Stimulated activated CD4-positive, alpha-beta T cell treated with anti-CD3 and anti-CD28 coated beads, Interleukin-12 subunit alpha, Interleukin-12 subunit beta, amount 100 ng/mL, for 48 hours (primary cell): ENCODE results near the gene C1D.
"Not testable (repeated sequence)": the region's sequence is repeated elsewhere in the genome, so short reads cannot be mapped to it uniquely, and the experiment has no call there.

ENCODE experiments used
- DNase-seq, 3 donors: peaks; one replicate each; pipeline ENCODE4 v3.0.0-alpha.2; 2020; ENCODE audit warnings: low read depth in 2 of 3, low spot score in 1 of 3

Gene C1D

DNA sequence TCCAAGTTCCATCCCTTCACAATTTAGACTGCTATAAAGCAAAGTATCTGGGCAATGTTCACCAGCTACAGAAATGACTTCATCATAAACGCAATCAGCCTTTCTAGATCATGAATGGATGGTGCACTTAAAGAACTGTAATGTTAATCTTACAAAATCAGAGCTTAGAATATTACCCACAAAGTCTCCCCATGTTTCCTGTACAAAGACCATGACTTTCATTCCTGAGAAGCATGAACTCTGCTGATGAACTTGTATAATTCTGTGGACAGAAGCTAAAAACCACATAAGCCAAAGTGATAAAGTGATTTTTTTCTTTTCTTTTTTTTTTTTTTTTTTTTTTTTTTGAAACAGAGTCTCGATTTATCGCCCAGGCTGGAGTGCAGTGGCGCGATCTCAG is 53.3 kb downstream of the C1D start:
- no peak for DNase-seq

DNA sequence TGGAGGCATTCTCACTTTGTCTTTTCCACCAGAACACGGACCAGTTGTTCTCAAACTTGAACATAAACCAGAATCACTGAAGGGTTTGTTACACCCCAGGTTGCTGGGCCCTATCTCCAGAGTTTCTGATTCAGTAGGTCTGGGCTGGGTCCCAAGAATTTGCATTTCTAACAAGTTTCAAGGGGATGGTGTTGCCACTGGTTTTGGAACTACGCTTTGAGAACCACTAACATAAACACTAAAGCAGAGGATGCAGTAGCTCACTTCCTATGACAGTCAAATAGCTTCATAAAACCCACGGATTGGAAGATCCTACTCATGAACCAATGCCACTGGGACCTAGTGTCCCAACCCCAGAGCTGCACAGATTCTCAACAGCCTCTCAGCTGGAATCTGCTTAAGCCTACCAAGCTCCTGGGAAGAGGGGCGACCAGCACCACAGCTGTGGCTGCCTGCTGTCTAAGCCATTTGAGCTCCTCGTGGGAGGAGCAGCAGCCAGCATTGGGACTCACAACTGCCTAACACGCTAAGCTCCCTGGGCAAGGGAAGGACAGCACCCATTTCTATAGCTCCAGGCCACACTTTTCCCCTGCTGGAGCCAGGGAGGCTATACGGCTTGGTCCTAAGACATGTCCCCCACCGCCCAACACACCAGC is 62.5 kb downstream of the C1D start:
- DNase-seq: no peak

DNA sequence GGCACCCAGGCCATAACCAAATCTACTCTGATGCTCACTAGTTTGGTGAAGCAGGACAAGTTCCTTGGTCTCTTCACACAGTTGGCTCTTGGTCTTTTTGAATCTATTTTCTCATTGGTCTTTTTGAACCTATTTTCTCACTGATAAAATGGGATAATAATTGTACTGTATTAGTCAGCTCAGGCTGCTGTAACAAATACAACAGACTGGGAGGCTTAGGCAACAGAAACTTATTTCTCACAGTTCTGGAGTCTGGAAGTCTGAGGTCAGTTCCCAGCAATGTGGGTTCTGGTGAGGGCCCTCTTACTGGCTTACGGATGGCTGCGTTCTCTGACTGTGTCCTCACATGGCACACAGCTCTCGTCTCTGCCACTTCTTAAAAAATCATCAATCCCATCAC is 63.5 kb downstream of the C1D start:
- DNase-seq: no peak

DNA sequence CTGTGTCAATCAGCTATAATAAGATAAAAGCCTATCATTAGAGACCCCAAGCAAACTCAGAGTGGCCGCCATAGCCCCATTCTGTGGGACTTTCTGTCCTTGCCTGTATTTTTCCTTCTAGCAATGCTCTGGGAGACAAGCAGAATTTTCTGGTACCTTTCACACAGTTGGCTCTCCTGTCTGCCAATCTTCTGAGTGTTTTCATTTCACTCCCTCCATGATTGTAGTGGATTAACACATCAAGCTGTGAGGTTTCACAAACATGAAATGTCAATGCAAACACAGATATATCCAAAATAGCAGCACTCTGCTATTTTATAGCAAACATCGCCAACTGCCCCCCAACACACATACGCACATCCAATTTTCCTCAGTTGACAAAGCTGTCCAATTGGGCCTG is 64.9 kb downstream of the C1D start:
- no peak for DNase-seq

DNA sequence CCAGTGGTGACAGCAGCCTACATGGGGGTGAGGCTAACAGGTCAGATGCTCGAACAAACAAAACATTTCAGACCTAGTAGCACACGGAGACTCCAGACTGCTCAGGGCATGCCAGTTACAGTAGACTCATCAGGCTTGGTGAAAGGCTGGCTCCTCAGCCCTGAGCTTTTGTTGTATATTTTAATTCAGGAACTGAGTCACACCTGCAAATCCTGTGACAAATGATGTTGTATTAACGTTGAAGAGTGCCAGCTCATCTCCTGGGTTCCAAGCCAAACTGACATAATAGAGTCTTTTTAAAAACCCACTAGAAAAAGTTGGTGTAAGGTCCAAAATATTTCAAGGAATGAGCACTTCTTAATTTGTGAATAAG is 65.3 kb downstream of the C1D start:
- DNase-seq: no peak

DNA sequence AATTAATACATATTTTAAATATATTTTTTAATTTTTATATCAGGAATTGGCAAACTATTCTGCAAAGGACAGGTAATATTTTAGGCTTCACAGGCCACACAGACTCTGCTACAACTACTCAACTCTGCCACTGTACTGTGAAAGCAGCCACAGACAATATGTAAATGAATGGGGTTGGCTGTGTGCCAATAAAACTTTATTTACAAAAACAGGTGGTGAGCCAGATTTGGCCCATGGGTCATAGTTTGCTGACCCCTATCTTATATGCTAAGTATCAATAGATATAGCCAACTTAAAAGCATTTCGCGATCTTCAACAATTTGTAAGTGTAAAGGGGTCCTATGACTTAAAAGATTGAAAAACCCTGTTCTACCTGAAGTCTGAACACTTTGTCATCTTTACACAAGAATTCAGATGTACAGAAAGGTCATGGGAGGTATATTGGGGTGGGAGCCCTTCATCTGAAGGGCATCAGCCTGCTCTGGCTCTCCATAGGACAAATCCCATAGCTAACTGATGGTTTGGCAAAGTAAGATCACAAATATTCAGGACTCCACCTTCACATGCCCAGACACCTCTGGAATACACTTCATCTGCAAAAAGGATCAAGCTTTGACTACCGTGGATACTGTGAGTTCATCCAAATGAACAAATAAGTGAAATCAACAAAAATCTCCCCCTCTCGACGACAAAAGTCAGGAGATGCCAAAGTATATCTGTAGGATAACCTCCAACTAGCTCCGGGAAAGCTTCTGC is 65.9 kb downstream of the C1D start:
- DNase-seq: no peak

DNA sequence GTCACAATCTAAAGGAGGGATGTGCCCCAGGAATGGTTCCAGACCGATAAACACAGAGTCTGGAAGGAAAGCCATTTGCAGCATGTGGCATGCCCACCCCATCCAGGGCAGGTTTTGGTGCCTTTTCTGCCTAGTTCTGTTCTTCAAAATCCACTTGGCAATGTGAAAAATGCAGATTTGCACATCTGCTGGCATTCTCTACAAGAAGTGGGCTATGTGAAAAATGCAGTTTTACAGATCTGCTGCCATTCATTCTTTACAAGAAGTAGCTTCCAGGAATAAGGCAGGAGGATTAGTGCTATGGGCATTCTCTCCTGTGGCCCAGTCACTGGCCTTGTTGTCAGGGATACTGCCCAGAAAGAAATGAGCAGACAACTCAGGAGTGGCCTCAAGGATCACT is 68.1 kb downstream of the C1D start:
- no peak for DNase-seq

DNA sequence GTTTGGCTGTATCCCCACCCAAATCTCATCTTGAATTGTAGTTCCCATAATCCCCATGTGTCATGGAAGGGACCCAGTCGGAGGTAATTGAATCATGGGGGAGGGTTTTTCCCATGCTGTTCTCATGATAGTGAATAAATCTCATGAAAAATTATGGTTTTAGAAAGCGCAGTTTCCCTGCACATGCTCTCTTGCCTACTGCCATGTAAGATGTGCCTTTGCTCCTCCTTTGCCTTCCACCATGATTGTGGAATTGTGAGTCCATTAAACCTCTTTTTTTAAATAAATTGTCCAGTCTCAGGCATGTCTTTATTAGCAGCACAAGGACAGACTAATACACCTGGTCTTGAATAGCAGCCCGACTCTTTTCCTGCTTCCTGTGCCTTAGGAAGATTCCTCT is 68.7 kb downstream of the C1D start:
- not testable (repeated sequence) for DNase-seq

DNA sequence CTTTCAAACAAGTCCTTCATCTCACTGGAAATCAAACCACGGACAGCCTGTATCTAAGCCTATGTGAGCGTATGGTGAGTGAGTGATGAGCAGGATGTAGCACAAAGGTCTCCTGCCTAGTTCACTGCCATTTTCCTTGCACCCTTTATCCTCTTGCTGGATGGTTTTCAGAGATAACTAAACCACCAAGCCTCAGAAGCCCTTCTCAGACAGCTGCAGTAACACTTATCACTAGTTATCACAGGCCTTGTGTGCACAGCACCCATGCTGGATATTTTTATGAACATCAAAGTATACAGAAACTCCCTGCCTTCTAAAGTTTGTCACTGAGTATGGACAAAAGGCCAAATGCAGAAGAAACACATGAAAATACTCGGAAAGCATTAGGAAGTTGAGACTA is 69.5 kb downstream of the C1D start:
- no peak for DNase-seq

DNA sequence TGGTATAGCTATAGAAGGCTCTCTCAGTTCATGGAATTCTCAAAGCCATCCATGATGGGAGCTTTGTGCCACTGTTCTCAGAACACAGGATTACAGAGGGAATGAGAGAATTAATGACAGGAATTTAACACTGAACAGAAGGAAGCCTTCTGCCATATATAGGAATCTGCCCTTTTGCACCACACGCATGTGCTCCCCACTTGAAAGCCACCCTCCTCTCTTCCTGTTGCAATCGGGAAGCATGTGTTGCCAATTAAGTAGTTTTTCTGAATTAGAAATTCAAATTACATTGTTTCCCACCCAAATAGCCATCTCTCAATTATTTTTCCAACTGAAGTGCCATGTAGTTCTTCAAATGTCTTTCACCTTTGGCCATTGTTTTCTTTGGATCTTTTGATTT is 71.3 kb downstream of the C1D start:
- DNase-seq: no peak
